GM21723 (cell line): ENCODE measurements around the gene ZSCAN18.
A peak's percentile ranks its signal among the peaks of the same experiment; 100 is the strongest.
"Not testable (repeated sequence)": the region's sequence is repeated elsewhere in the genome, so short reads cannot be mapped to it uniquely, and the experiment has no call there.

Experiments used
- ATAC-seq: cut with Tn5 transposase; IDR thresholded peaks from one replicate; pipeline ENCODE4 v1.9.1; 2021; ENCODE audit warnings: mild to moderate bottlenecking, moderate library complexity; ENCODE audit not compliant: unreplicated experiment

Gene ZSCAN18

GRCh38 chr19:58097781-58098681 lies at the start of gene ZSCAN18:
Gene ZSCAN18 (minus strand): TSS chr19:58098231. CDS start chr19:58090267, 7,964 bp downstream.
- ATAC-seq = peak; percentile 51

GRCh38 chr19:58147475-58147874 lies 49.4 kb upstream of the ZSCAN18 start:
- ATAC-seq = not testable (repeated sequence)

GRCh38 chr19:58145849-58146248 lies 47.8 kb upstream of the ZSCAN18 start:
- no peak for ATAC-seq

GRCh38 chr19:58134244-58134643 lies 36.2 kb upstream of the ZSCAN18 start:
- ATAC-seq = no peak

- no peak for ATAC-seq
Observed at GRCh38 chr19:58129284-58129683, 31.3 kb upstream of the ZSCAN18 start.

- ATAC-seq = no peak
Observed at GRCh38 chr19:58128041-58128685, 30.1 kb upstream of the ZSCAN18 start.

GRCh38 chr19:58123354-58123753 lies 25.3 kb upstream of the ZSCAN18 start:
- ATAC-seq = no peak

GRCh38 chr19:58118979-58119733 lies 21.1 kb upstream of the ZSCAN18 start:
- no peak for ATAC-seq

- ATAC-seq = no peak
Observed at GRCh38 chr19:58117841-58118575, 20.0 kb upstream of the ZSCAN18 start.

- no peak for ATAC-seq
Observed at GRCh38 chr19:58108546-58108817, 10.5 kb upstream of the ZSCAN18 start.

- ATAC-seq = no peak
Observed at GRCh38 chr19:58107778-58108545, 9.9 kb upstream of the ZSCAN18 start.

GRCh38 chr19:58098682-58098998 lies 609 bp upstream of the ZSCAN18 start:
- ATAC-seq = no peak

- no peak for ATAC-seq
Observed at GRCh38 chr19:58097349-58097748, 682 bp downstream of the ZSCAN18 start.

- ATAC-seq = no peak
Observed at GRCh38 chr19:58096884-58097283, 1.1 kb downstream of the ZSCAN18 start.

GRCh38 chr19:58095328-58095727 lies 2.7 kb downstream of the ZSCAN18 start:
- ATAC-seq = no peak

- ATAC-seq = no peak
Observed at GRCh38 chr19:58093071-58093470, 5.0 kb downstream of the ZSCAN18 start.

GRCh38 chr19:58091251-58091995 lies 6.6 kb downstream of the ZSCAN18 start:
- ATAC-seq = no peak

- no peak for ATAC-seq
Observed at GRCh38 chr19:58089846-58090245, 8.2 kb downstream of the ZSCAN18 start.

- no peak for ATAC-seq
Observed at GRCh38 chr19:58088521-58089052, 9.4 kb downstream of the ZSCAN18 start.
